Measurements from ENCODE around the gene MORC2.

DNA sequence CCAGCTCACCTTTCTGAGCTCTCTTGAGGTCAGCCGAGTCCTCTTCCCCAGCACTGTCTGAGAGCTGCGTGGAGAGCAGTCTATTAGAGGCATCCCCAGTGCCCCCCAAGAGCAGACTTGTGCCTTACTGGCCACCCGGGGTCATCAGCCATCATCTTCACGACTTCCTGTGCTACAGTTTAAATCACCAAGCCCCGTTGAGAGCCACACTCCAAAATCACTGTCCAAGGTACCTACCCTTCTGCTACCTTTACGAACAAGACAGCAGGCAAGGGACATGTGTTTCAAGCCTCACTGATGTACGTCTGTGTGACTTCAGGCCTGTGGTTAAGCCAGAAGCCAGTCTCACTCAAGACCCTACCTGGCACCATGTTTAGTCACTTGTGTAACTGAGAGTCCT is 35.1 kb downstream of the MORC2 start:
- no peak for TF ChIP-seq POLR2AphosphoS5 (IDR thresholded peaks at IDR 0.05; ENCODE audit: low read depth, low read length)
- TF ChIP-seq, protein P1, sequence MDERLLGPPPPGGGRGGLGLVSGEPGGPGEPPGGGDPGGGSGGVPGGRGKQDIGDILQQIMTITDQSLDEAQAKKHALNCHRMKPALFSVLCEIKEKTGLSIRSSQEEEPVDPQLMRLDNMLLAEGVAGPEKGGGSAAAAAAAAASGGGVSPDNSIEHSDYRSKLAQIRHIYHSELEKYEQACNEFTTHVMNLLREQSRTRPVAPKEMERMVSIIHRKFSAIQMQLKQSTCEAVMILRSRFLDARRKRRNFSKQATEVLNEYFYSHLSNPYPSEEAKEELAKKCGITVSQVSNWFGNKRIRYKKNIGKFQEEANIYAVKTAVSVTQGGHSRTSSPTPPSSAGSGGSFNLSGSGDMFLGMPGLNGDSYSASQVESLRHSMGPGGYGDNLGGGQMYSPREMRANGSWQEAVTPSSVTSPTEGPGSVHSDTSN (CRISPR knock-in tag; IDR thresholded peaks at IDR 0.05) = no peak
- TF ChIP-seq, protein P2, sequence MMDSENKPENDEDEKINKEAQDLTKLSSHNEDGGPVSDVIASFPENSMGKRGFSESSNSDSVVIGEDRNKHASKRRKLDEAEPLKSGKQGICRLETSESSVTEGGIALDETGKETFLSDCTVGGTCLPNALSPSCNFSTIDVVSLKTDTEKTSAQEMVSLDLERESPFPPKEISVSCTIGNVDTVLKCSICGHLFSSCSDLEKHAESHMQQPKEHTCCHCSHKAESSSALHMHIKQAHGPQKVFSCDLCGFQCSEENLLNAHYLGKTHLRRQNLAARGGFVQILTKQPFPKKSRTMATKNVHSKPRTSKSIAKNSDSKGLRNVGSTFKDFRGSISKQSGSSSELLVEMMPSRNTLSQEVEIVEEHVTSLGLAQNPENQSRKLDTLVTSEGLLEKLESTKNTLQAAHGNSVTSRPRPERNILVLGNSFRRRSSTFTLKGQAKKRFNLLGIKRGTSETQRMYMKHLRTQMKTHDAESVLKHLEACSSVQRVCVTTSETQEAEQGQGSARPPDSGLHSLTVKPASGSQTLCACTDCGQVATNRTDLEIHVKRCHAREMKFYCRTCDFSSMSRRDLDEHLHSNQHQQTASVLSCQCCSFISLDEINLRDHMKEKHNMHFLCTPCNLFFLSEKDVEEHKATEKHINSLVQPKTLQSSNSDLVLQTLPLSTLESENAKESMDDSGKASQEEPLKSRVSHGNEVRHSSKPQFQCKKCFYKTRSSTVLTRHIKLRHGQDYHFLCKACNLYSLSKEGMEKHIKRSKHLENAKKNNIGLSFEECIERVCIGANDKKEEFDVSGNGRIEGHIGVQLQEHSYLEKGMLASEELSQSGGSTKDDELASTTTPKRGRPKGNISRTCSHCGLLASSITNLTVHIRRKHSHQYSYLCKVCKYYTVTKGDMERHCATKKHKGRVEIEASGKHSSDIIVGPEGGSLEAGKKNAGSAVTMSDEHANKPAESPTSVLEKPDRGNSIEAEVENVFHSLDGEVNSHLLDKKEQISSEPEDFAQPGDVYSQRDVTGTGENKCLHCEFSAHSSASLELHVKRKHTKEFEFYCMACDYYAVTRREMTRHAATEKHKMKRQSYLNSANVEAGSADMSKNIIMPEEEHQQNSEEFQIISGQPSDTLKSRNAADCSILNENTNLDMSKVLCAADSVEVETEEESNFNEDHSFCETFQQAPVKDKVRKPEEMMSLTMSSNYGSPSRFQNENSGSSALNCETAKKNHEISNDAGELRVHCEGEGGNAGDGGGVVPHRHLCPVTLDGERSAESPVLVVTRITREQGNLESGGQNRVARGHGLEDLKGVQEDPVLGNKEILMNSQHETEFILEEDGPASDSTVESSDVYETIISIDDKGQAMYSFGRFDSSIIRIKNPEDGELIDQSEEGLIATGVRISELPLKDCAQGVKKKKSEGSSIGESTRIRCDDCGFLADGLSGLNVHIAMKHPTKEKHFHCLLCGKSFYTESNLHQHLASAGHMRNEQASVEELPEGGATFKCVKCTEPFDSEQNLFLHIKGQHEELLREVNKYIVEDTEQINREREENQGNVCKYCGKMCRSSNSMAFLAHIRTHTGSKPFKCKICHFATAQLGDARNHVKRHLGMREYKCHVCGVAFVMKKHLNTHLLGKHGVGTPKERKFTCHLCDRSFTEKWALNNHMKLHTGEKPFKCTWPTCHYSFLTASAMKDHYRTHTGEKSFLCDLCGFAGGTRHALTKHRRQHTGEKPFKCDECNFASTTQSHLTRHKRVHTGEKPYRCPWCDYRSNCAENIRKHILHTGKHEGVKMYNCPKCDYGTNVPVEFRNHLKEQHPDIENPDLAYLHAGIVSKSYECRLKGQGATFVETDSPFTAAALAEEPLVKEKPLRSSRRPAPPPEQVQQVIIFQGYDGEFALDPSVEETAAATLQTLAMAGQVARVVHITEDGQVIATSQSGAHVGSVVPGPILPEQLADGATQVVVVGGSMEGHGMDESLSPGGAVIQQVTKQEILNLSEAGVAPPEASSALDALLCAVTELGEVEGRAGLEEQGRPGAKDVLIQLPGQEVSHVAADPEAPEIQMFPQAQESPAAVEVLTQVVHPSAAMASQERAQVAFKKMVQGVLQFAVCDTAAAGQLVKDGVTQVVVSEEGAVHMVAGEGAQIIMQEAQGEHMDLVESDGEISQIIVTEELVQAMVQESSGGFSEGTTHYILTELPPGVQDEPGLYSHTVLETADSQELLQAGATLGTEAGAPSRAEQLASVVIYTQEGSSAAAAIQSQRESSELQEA (CRISPR knock-in tag; IDR thresholded peaks at IDR 0.05; ENCODE audit: not compliant biosample characterization) = no peak
- TF ChIP-seq POLR2A (IDR thresholded peaks at IDR 0.05; ENCODE audit: insufficient read depth in 1 of 2, low read depth in 2 of 2, low read length in 2 of 2) = no peak
- TF ChIP-seq TBL1XR1 (IDR thresholded peaks at IDR 0.05; ENCODE audit: borderline replicate concordance, low read length, partially characterized antibody) = no peak
- no peak for TF ChIP-seq ZNF563 (CRISPR knock-in tag; IDR thresholded peaks at IDR 0.05)
- no peak for TF ChIP-seq ZNF331 (CRISPR knock-in tag; IDR thresholded peaks at IDR 0.05)
- TF ChIP-seq FOXM1 (CRISPR knock-in tag; IDR thresholded peaks at IDR 0.05) = no peak
- no peak for TF ChIP-seq SMC3 (IDR thresholded peaks at IDR 0.05; ENCODE audit: low read length)
- TF ChIP-seq NFE2L1 (CRISPR knock-in tag; IDR thresholded peaks at IDR 0.05; ENCODE audit: borderline replicate concordance) = no peak
- TF ChIP-seq, protein P3, sequence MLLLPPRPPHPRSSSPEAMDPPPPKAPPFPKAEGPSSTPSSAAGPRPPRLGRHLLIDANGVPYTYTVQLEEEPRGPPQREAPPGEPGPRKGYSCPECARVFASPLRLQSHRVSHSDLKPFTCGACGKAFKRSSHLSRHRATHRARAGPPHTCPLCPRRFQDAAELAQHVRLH (CRISPR knock-in tag; IDR thresholded peaks at IDR 0.05; ENCODE audit: borderline replicate concordance, low read depth) = no peak
- TF ChIP-seq, protein P4, sequence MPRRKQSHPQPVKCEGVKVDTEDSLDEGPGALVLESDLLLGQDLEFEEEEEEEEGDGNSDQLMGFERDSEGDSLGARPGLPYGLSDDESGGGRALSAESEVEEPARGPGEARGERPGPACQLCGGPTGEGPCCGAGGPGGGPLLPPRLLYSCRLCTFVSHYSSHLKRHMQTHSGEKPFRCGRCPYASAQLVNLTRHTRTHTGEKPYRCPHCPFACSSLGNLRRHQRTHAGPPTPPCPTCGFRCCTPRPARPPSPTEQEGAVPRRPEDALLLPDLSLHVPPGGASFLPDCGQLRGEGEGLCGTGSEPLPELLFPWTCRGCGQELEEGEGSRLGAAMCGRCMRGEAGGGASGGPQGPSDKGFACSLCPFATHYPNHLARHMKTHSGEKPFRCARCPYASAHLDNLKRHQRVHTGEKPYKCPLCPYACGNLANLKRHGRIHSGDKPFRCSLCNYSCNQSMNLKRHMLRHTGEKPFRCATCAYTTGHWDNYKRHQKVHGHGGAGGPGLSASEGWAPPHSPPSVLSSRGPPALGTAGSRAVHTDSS (CRISPR knock-in tag; conservative IDR thresholded peaks at IDR 0.05) = no peak
- TF ChIP-seq ZNF567 (CRISPR knock-in tag; IDR thresholded peaks at IDR 0.05; ENCODE audit: borderline replicate concordance) = no peak

All from HepG2 (cell line).